Measurements from ENCODE around the gene IGFN1.

IGFN1 gene

DNA sequence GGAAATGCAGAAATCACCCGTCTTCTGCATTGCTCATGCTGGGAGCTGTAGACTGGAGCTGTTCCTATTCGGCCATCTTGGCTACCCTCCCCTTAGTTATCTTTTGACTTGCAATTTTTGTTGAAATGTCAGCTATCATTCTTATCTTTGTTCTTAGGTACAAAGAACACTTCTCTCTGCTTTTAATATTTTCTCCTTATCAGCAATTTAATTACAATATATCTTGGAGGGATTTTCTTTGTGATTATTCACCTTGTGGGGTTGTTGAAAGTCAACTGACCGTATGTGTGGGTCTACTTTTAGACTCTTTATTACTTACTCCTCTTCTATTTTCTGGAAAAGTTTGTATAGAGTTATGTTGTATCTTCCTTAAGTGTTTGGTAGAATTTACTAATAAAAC lies 49.5 kb downstream of the IGFN1 start:
- no peak overlapping the region for H3K4me3 ChIP-seq (ENCODE audit: low read depth in 1 of 2, low read length in 2 of 2)
- no peak for DNase-seq

DNA sequence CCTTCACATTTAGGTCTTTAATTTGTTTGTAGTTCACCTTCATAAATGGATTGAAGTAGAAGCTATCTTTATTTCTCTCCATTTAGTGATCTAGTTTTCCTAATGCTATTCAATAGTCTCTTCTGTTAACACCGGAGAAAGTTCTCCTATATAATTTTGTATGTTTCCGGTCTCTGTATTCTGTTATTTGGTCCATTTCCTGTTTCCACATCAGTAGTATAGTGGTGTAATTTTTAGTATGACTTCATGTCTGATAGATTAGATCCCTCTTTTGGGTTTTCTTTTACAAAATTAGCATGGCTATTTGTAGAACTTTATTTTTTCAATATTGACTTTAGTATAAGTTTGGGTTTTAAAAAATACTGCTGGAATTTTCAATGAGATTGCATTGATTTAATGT lies 51.1 kb downstream of the IGFN1 start:
- Histone ChIP-seq H3K36me3 (ENCODE audit: insufficient read depth, low read length) (no peaks in the 10 kb centered on the region), H3K27me3 (ENCODE audit: insufficient read depth, low read length, poor library complexity) (peaks cover 26% of the 10 kb centered on the region)

More for the DNA sequence above, 49.5 kb downstream of the IGFN1 start:
- no peak overlapping the region for H3K4me2 ChIP-seq (ENCODE audit: insufficient read depth, low read length)
- H3K4me1 ChIP-seq (ENCODE audit: insufficient read depth, low read length) = no peaks in the 10 kb centered on the region
- TF ChIP-seq EZH2 (IDR thresholded peaks at IDR 0.05; ENCODE audit: borderline replicate concordance, low read depth, low read length, severe bottlenecking) = no peak
- TF ChIP-seq, protein P1, sequence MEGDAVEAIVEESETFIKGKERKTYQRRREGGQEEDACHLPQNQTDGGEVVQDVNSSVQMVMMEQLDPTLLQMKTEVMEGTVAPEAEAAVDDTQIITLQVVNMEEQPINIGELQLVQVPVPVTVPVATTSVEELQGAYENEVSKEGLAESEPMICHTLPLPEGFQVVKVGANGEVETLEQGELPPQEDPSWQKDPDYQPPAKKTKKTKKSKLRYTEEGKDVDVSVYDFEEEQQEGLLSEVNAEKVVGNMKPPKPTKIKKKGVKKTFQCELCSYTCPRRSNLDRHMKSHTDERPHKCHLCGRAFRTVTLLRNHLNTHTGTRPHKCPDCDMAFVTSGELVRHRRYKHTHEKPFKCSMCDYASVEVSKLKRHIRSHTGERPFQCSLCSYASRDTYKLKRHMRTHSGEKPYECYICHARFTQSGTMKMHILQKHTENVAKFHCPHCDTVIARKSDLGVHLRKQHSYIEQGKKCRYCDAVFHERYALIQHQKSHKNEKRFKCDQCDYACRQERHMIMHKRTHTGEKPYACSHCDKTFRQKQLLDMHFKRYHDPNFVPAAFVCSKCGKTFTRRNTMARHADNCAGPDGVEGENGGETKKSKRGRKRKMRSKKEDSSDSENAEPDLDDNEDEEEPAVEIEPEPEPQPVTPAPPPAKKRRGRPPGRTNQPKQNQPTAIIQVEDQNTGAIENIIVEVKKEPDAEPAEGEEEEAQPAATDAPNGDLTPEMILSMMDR (IDR thresholded peaks at IDR 0.05; ENCODE audit: borderline replicate concordance, extremely low read depth, low read length, poor library complexity, severe bottlenecking) = no peak
- H4K20me1 ChIP-seq (ENCODE audit: insufficient read depth, low read length) = no peaks in the 10 kb centered on the region
- H3K79me2 ChIP-seq (ENCODE audit: insufficient read depth, low read length) = no peaks in the 10 kb centered on the region
- H3K9ac ChIP-seq (ENCODE audit: low read depth, low read length) = no peak overlapping the region
- no peak for ATAC-seq (ENCODE audit: insufficient read depth, low read depth)
- H3K27ac ChIP-seq (ENCODE audit: low read length) = no peak overlapping the region
- peaks cover 23% of the 10 kb centered on the region for H3K27me3 ChIP-seq (ENCODE audit: insufficient read depth, low read length, poor library complexity)
- no peaks in the 10 kb centered on the region for H3K9me3 ChIP-seq (ENCODE audit: insufficient read depth, low read length, severe bottlenecking)
- no peaks in the 10 kb centered on the region for H3K36me3 ChIP-seq (ENCODE audit: insufficient read depth, low read length)
- no peak overlapping the region for H2AFZ ChIP-seq (ENCODE audit: low read depth, low read length)

GRCh38 chr1:201245082-201245481 lies 54.5 kb downstream of the IGFN1 start:
- H3K36me3 ChIP-seq (ENCODE audit: insufficient read depth, low read length) = no peaks in the 10 kb centered on the region
- no peaks in the 10 kb centered on the region for H3K79me2 ChIP-seq (ENCODE audit: insufficient read depth, low read length)
- ATAC-seq (ENCODE audit: insufficient read depth, low read depth) (no peak), DNase-seq (no peak)
- H3K4me2 ChIP-seq (ENCODE audit: insufficient read depth, low read length) = no peak overlapping the region
- TF ChIP-seq EZH2 (IDR thresholded peaks at IDR 0.05; ENCODE audit: borderline replicate concordance, low read depth, low read length, severe bottlenecking) = no peak
- TF ChIP-seq, protein P1 (IDR thresholded peaks at IDR 0.05; ENCODE audit: borderline replicate concordance, extremely low read depth, low read length, poor library complexity, severe bottlenecking) = no peak
- H4K20me1 ChIP-seq (ENCODE audit: insufficient read depth, low read length) = no peaks in the 10 kb centered on the region
- no peak overlapping the region for H3K4me3 ChIP-seq (ENCODE audit: low read depth in 1 of 2, low read length in 2 of 2)
- H2AFZ ChIP-seq (ENCODE audit: low read depth, low read length) = no peak overlapping the region
- no peak overlapping the region for H3K27ac ChIP-seq (ENCODE audit: low read length)
- no peaks in the 10 kb centered on the region for H3K4me1 ChIP-seq (ENCODE audit: insufficient read depth, low read length)
- peaks cover 26% of the 10 kb centered on the region for H3K27me3 ChIP-seq (ENCODE audit: insufficient read depth, low read length, poor library complexity)
- no peak overlapping the region for H3K9ac ChIP-seq (ENCODE audit: low read depth, low read length)
- H3K9me3 ChIP-seq (ENCODE audit: insufficient read depth, low read length, severe bottlenecking) = no peaks in the 10 kb centered on the region

More for the DNA sequence above, 51.1 kb downstream of the IGFN1 start:
- no peak overlapping the region for H3K9ac ChIP-seq (ENCODE audit: low read depth, low read length)
- no peak overlapping the region for H2AFZ ChIP-seq (ENCODE audit: low read depth, low read length)
- H4K20me1 ChIP-seq (ENCODE audit: insufficient read depth, low read length) = no peaks in the 10 kb centered on the region
- no peaks in the 10 kb centered on the region for H3K79me2 ChIP-seq (ENCODE audit: insufficient read depth, low read length)
- no peak overlapping the region for H3K27ac ChIP-seq (ENCODE audit: low read length)
- no peak for ATAC-seq (ENCODE audit: insufficient read depth, low read depth)
- no peak overlapping the region for H3K4me3 ChIP-seq (ENCODE audit: low read depth in 1 of 2, low read length in 2 of 2)
- no peaks in the 10 kb centered on the region for H3K4me1 ChIP-seq (ENCODE audit: insufficient read depth, low read length)
- H3K9me3 ChIP-seq (ENCODE audit: insufficient read depth, low read length, severe bottlenecking) = no peaks in the 10 kb centered on the region
- H3K4me2 ChIP-seq (ENCODE audit: insufficient read depth, low read length) = no peak overlapping the region
- DNase-seq = no peak
- TF ChIP-seq EZH2 (IDR thresholded peaks at IDR 0.05; ENCODE audit: borderline replicate concordance, low read depth, low read length, severe bottlenecking) = no peak
- TF ChIP-seq, protein P1 (IDR thresholded peaks at IDR 0.05; ENCODE audit: borderline replicate concordance, extremely low read depth, low read length, poor library complexity, severe bottlenecking) = no peak
